Ovary (tissue), 9 donors: Measurements from ENCODE around the gene POLR1F. TPM values are rescaled to one million over a fixed set of nuclear protein-coding genes. Genes with fewer than 3 reads are reported as not detected.
A peak's percentile ranks its signal among the peaks of the same experiment; 100 is the strongest.

Source experiments
- DNase-seq, 5 donors: peaks; one replicate each; pipeline ENCODE4 v3.0.0-alpha.2; 2019 to 2020
- H3K27ac ChIP-seq, 2 donors: fragments of 200-600 bp; one replicate each; pipeline versions ENCODE4 v1.5.1 to v1.8.0; 2019 to 2022
- H3K27me3 ChIP-seq: fragments of 200-600 bp; one replicate; pipeline ENCODE4 v1.8.0; 2022
- H3K36me3 ChIP-seq: fragments of 200-600 bp; sonication (generic); one replicate; pipeline ENCODE4 v1.5.1; 2019
- H3K4me1 ChIP-seq: one replicate; pipeline ENCODE4 v1.8.1; 2013; ENCODE audit warnings: mild to moderate bottlenecking, moderate library complexity; ENCODE audit not compliant: insufficient read depth
- H3K4me3 ChIP-seq: fragments of 200-600 bp; sonication (generic); one replicate; pipeline ENCODE4 v1.5.1; 2017
- H3K9me3 ChIP-seq, 2 donors: fragments of 200-600 bp in 1 of 2; sonication (generic) in 1 of 2; one replicate each; pipeline versions ENCODE4 v1.5.1 to v1.8.1; 2013 to 2019; ENCODE audit warnings: mild to moderate bottlenecking in 1 of 2, moderate library complexity in 1 of 2
- CTCF ChIP-seq, 3 donors: fragments of 450-650 bp in 2 of 3; fragments of 200-600 bp in 1 of 3; IDR thresholded peaks; one replicate each; pipeline versions ENCODE4 v1.5.1 to v1.8.0; 2016 to 2022; ENCODE audit warnings: antibody characterized with exemption in 3 of 3, mild to moderate bottlenecking in 1 of 3
- EP300 ChIP-seq: sonication (generic); formaldehyde crosslinking; IDR thresholded peaks from one replicate; pipeline ENCODE4 v1.6.1; 2017; ENCODE audit warnings: antibody characterized with exemption
- POLR2A ChIP-seq: fragments of 450-650 bp; IDR thresholded peaks from one replicate; pipeline ENCODE4 v1.6.1; 2017; ENCODE audit warnings: antibody characterized with exemption, mild to moderate bottlenecking, moderate library complexity
- WGBS, 3 donors: extraction: QIAGEN DNeasy Blood & Tissue Kit in 1 of 3; methylation state at CpG; one replicate each; pipeline versions ENCODE4 v1.1.5 to v1.1.7; 2013 to 2017; 5-methylcytosine and 5-hydroxymethylcytosine counted together
- intact Hi-C, 4 donors: fragments of 100-400 bp; cut with DNase I; formaldehyde crosslinking; loops; one replicate each; pipeline versions ENCODE4 v1.11.0 to v1.15.1; 2022 to 2023
- polyA plus RNA-seq, 2 donors: library from polyadenylated mRNA; stranded (reverse); fragments of 200-250 nt in 1 of 2; fragments of 350-450 nt in 1 of 2; fragmentation: Illumina TruSeq in 1 of 2; extraction: RNeasy Lipid Tissue Mini Kit (QIAGEN cat#74804) in 1 of 2; gene quantifications; one replicate each; pipeline ENCODE4 v1.2.3, GENCODE V29; 2013 to 2014
- total RNA-seq, 7 donors: library from RNA; depleted of rRNA in 2 of 7; stranded (reverse); fragments of >200 nt in 2 of 7; fragmentation: NEBNext Ultra II Directional in 3 of 7; extraction: Animal tissue kit (Norgen Biotek cat#: 25700) in 3 of 7; gene quantifications; one replicate each; pipeline versions ENCODE4 v1.1.0 to v1.2.4, GENCODE V29; 2016 to 2023
- donor health status: DM: no; HTN: no; CAD: no; lungs with moderate emphysema.
- donor health status: DM: no; HTN: no; CAD: no.
- donor health status: Bipolar disorder and iron deficiency.
- donor health status: DM: yes; HTN: yes; CAD: no.
- donor health status: DM: no; HTN: no; CAD: no.
- donor health status: DM: yes; HTN: yes; CAD: no.

The POLR1F gene
- total and polyA plus RNA-seq, 9 donors: 5.9 to 23.5 (median 14.0) TPM

DNA sequence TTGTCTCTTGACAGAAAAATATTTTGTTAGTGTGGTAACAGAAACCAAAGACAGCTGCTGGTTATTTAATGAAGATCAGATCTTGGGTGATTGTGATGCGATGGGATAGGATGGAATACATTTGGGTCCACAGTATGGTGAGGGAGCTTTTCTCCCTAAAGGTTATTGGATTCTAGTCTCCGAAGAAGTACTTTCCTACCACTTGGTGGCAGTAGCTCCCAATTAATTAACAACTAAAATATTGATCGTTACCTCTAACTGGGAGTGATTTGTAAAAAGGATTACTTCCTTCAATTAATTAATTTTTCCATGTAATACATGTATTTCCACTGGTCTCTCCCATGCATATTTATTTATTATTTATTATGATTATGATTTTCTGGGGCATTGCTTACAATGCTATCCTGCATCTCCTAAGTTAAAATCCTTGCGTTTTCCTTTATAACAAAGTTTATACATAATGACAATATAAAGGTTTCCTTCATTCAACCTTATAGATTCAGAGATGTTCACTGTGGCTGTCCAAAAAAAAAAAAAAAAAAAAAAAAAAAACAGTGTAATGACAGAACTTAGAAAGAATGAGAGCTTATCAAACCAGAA lies 39.0 kb upstream of the POLR1F start:
- no peak overlapping the region for H3K27ac ChIP-seq
- no peak for DNase-seq
- no peak overlapping the region for H3K4me3 ChIP-seq
- WGBS, 3 donors: 23 to 28% (median 24%) methylated on average over 4 of the region's 4 CpGs
- TF ChIP-seq EP300 (no peak), POLR2A (no peak), CTCF (IDR thresholded peaks at IDR 0.05) (peak in 1 of 3 donors; percentile 34)
- intact Hi-C loops: loop anchor here in 2 of 4 donors (5.0 to 10.0 kb wide), 3 partner anchors 427 to 849 kb away; no protein-coding TSS in a partner anchor
- no peaks in the 10 kb centered on the region for H3K36me3 ChIP-seq
- no peaks in the 10 kb centered on the region for H3K27me3 ChIP-seq
- H3K9me3 ChIP-seq: no peaks in the 10 kb centered on the region
- no peaks in the 10 kb centered on the region for H3K4me1 ChIP-seq

GRCh38 chr7:19744075-19744474 lies 35.2 kb upstream of the POLR1F start:
- H3K4me3 ChIP-seq: no peak overlapping the region
- intact Hi-C loops: loop anchor here in 2 of 4 donors (10.0 kb wide), 2 partner anchors 431 to 451 kb away; no protein-coding TSS in a partner anchor
- no peak for TF ChIP-seq EP300
- no peak for TF ChIP-seq POLR2A
- no peak for TF ChIP-seq CTCF (IDR thresholded peaks at IDR 0.05)
- H3K36me3 ChIP-seq: no peaks in the 10 kb centered on the region
- H3K27me3 ChIP-seq: no peaks in the 10 kb centered on the region
- no peaks in the 10 kb centered on the region for H3K9me3 ChIP-seq
- no peak for DNase-seq
- WGBS, 3 donors: 6 to 20% (median 14%) methylated on average over 1 of the region's 1 CpG
- H3K27ac ChIP-seq: no peak overlapping the region
- no peaks in the 10 kb centered on the region for H3K4me1 ChIP-seq

- H3K27ac ChIP-seq: no peak overlapping the region
- no peaks in the 10 kb centered on the region for H3K27me3 ChIP-seq
- WGBS, 3 donors: 75 to 78% (median 77%) methylated on average over 3 of the region's 3 CpGs
- TF ChIP-seq EP300 (no peak), CTCF (IDR thresholded peaks at IDR 0.05) (no peak), POLR2A (no peak)
- intact Hi-C loops: loop anchor here in 1 of 4 donors (10.0 kb wide), 1 partner anchor 866 kb away; no protein-coding TSS in a partner anchor
- DNase-seq: no peak
- H3K36me3 ChIP-seq: no peaks in the 10 kb centered on the region
- no peaks in the 10 kb centered on the region for H3K4me1 ChIP-seq
- no peaks in the 10 kb centered on the region for H3K9me3 ChIP-seq
- no peak overlapping the region for H3K4me3 ChIP-seq
Observed at GRCh38 chr7:19728716-19729115, 19.9 kb upstream of the POLR1F start.

DNA sequence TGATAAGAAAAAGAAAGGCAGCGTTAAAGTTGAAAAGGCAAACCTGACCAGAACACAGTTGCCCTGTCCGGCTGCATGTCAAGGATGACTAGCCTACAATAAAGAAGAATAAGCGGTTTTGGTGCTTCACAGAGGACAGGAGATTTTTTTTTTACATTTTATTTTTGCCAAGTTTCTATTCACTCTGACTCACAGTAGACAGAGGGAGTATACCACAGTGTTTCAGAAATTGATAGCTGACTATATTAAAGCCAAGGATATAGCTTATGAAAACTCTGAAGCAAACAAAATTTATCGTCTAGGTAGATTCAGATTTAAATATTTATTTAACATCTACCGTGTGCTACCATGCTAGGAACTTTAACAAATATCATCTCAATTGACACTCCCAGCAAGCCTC lies 16.9 kb upstream of the POLR1F start:
- 65 to 81% (median 72%) methylated on average over 5 of the region's 5 CpGs for WGBS, 3 donors
- no peaks in the 10 kb centered on the region for H3K27me3 ChIP-seq
- no peak for DNase-seq
- TF ChIP-seq EP300 (no peak), CTCF (IDR thresholded peaks at IDR 0.05) (no peak), POLR2A (no peak)
- intact Hi-C loops: loop anchor here in 1 of 4 donors (10.0 kb wide), 1 partner anchor 869 kb away; no protein-coding TSS in a partner anchor
- no peak overlapping the region for H3K27ac ChIP-seq
- no peak overlapping the region for H3K4me3 ChIP-seq
- no peaks in the 10 kb centered on the region for H3K4me1 ChIP-seq
- no peaks in the 10 kb centered on the region for H3K9me3 ChIP-seq
- H3K36me3 ChIP-seq: no peaks in the 10 kb centered on the region
